DLD1 (cell line): ENCODE results near the gene C1QTNF9.
"Not testable (repeated sequence)": the region's sequence is repeated elsewhere in the genome, so short reads cannot be mapped to it uniquely, and the experiment has no call there.

Experiments
- in situ Hi-C: cut with HindIII; loops from 2 replicates; pipeline ENCODE4 v1.10.0; 2017; ENCODE audit warnings: low sequenced_read_pairs

The C1QTNF9 gene

GRCh38 chr13:24309300-24309699 is at the start of gene C1QTNF9:
Gene C1QTNF9, plus strand, starts transcription at chr13:24309580. Its CDS starts 6,424 bp downstream, at chr13:24316004.
- in situ Hi-C loops, result not testable (repeated sequence)

- in situ Hi-C loops, result no loop called here
These were observed 47.8 kb upstream of the C1QTNF9 start for GRCh38 chr13:24261566-24261965.

GRCh38 chr13:24263632-24264031 is 45.7 kb upstream of the C1QTNF9 start:
- in situ Hi-C loops, result no loop called here

GRCh38 chr13:24264976-24265375 is 44.4 kb upstream of the C1QTNF9 start:
- in situ Hi-C loops, result no loop called here

GRCh38 chr13:24265453-24265852 is 43.9 kb upstream of the C1QTNF9 start:
- in situ Hi-C loops, result no loop called here

- in situ Hi-C loops, result no loop called here
These were observed 42.1 kb upstream of the C1QTNF9 start for GRCh38 chr13:24267274-24267673.

- in situ Hi-C loops, result no loop called here
These were observed 41.6 kb upstream of the C1QTNF9 start for GRCh38 chr13:24267801-24268200.

- in situ Hi-C loops, result no loop called here
These were observed 39.6 kb upstream of the C1QTNF9 start for GRCh38 chr13:24269821-24270220.

GRCh38 chr13:24270639-24271141 is 38.7 kb upstream of the C1QTNF9 start:
- in situ Hi-C loops, result no loop called here

- in situ Hi-C loops, result no loop called here
These were observed 38.2 kb upstream of the C1QTNF9 start for GRCh38 chr13:24271231-24271600.

GRCh38 chr13:24271601-24272451 is 37.6 kb upstream of the C1QTNF9 start:
- in situ Hi-C loops, result no loop called here

GRCh38 chr13:24272452-24273161 is 36.8 kb upstream of the C1QTNF9 start:
- in situ Hi-C loops, result no loop called here

- in situ Hi-C loops, result no loop called here
These were observed 35.5 kb upstream of the C1QTNF9 start for GRCh38 chr13:24273926-24274325.

GRCh38 chr13:24274452-24275021 is 34.8 kb upstream of the C1QTNF9 start:
- in situ Hi-C loops, result no loop called here

- in situ Hi-C loops, result no loop called here
These were observed 34.3 kb upstream of the C1QTNF9 start for GRCh38 chr13:24275041-24275440.

GRCh38 chr13:24276306-24276705 is 33.1 kb upstream of the C1QTNF9 start:
- in situ Hi-C loops, result no loop called here

- in situ Hi-C loops, result no loop called here
These were observed 32.5 kb upstream of the C1QTNF9 start for GRCh38 chr13:24276861-24277260.

GRCh38 chr13:24277761-24278160 is 31.6 kb upstream of the C1QTNF9 start:
- in situ Hi-C loops, result no loop called here

- in situ Hi-C loops, result no loop called here
These were observed 29.9 kb upstream of the C1QTNF9 start for GRCh38 chr13:24279327-24280110.

- in situ Hi-C loops, result no loop called here
These were observed 28.7 kb upstream of the C1QTNF9 start for GRCh38 chr13:24280720-24281119.
